Activated CD4-positive, alpha-beta T cell treated with anti-CD3 and anti-CD28 coated beads, Interleukin-2, amount 10 ng/mL, durations not matched to agents 7 days and 5 days (primary cell): ENCODE data around the gene CC2D1A. TPM values are rescaled to one million over a fixed set of nuclear protein-coding genes. Genes with fewer than 3 reads are reported as not detected.
"Not testable (repeated sequence)": the region's sequence is repeated elsewhere in the genome, so short reads cannot be mapped to it uniquely, and the experiment has no call there.

ENCODE experiments used
- CTCF ChIA-PET: fragments of 350-600 bp; sonication (Branson Sonifier 250); formaldehyde crosslinking; loops from one replicate; lab custom pipeline; 2021; ENCODE audit warnings: antibody characterized with exemption; lab: Charles Lee
- POLR2A ChIA-PET: fragments of 350-600 bp; sonication (Branson Sonifier 250); formaldehyde crosslinking; loops from one replicate; lab custom pipeline; 2021; ENCODE audit warnings: antibody characterized with exemption; lab: Charles Lee
- DNase-seq: peaks from one replicate; pipeline ENCODE4 v3.0.0-alpha.2; 2020
- H3K27ac Mint-ChIP-seq: one replicate; pipeline ENCODE4 v1.8.0; 2021; ENCODE audit warnings: mild to moderate bottlenecking, moderate library complexity, mixed read lengths
- H3K27me3 Mint-ChIP-seq: one replicate; pipeline ENCODE4 v1.8.0; 2021; ENCODE audit warnings: mixed read lengths
- H3K36me3 Mint-ChIP-seq: one replicate; pipeline ENCODE4 v1.8.0; 2021; ENCODE audit warnings: low read depth, mixed read lengths
- H3K4me1 Mint-ChIP-seq: one replicate; pipeline ENCODE4 v1.8.0; 2021; ENCODE audit warnings: mixed read lengths
- H3K4me3 Mint-ChIP-seq: one replicate; pipeline ENCODE4 v1.8.0; 2021; ENCODE audit warnings: mild to moderate bottlenecking, moderate library complexity, mixed read lengths
- H3K9me3 Mint-ChIP-seq: one replicate; pipeline ENCODE4 v1.8.0; 2021; ENCODE audit warnings: mixed read lengths
- total RNA-seq, 2 experiments: library from RNA; stranded (reverse); gene quantifications; one replicate each; pipeline ENCODE4 v1.2.3, GENCODE V29; 2021

The CC2D1A gene
- total RNA-seq, 2 experiments from 2014 or later: 36.5 to 39.3 TPM

- DNase-seq: no peak
Observed at GRCh38 chr19:13962699-13963602, 57.0 kb downstream of the CC2D1A start.

DNA sequence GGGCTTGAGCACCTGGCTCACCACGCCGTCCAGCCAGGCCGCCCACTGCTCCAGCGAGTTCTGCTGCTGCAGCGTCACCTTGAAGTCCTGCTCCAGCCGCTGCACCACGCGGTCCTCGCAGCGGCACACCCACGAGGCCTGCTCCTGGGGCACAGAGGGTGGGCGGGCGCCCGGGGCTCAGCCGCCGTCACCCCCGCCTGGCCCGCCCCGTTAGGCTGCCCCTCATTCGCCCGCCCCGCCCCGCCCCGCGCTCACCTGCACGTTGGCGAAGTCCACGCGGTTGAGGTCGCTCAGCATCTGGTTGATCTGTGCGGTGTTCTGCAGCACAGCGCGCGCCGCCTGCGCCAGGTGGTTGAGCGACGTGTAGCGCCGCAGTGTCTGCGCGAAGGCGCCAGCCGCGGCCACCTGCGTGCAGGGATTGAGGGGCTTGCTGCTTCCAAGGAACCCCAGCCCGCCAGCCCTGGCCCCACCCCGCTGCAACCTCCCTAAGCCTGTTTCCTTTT is 57.7 kb downstream of the CC2D1A start:
- H3K27me3 Mint-ChIP-seq: no peaks in the 10 kb centered on the region
- H3K27ac Mint-ChIP-seq: no peak overlapping the region
- ChIA-PET POLR2A (no interaction called here), CTCF (no interaction called here)
- DNase-seq: no peak
- H3K9me3 Mint-ChIP-seq: no peaks in the 10 kb centered on the region
- H3K4me3 Mint-ChIP-seq: no peak overlapping the region
- H3K36me3 Mint-ChIP-seq: peaks cover 18% of the 10 kb centered on the region
- H3K4me1 Mint-ChIP-seq: no peaks in the 10 kb centered on the region

More at GRCh38 chr19:13962699-13963602, 57.0 kb downstream of the CC2D1A start:
- Mint-ChIP-seq H3K4me1 (no peaks in the 10 kb centered on the region), H3K4me3 (no peak overlapping the region), H3K36me3 (peaks cover 19% of the 10 kb centered on the region), H3K27me3 (no peaks in the 10 kb centered on the region), H3K9me3 (no peaks in the 10 kb centered on the region), H3K27ac (no peak overlapping the region)
- ChIA-PET POLR2A (no interaction called here), CTCF (interaction anchor here (0.6 to 1.7 kb wide), 3 partner anchors 11 to 490 kb away, joined by 3 to 4 read pairs (median 3); partner anchors contain the start of gene DCAF15)

DNA sequence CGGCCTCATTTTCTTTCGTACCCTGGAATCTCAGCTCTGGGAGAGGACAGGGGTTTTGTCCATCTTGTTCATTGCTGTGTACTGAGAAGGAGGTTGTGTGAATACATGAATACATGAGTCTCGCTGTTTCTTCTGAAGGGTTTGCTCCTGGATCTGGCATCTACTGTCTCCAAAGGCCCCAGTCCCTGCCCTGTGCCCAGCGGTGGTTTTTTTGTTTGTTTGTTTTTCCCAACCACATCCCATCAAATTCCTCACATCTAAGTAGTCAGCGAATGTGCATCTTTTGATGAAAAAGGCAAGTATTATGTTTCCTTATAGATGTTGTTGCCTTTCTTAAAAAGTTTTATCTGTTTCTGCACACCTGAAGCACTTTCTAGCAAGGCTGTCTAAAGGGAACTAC is 58.8 kb downstream of the CC2D1A start:
- H3K27ac Mint-ChIP-seq: peak overlapping the region; percentile 54
- POLR2A ChIA-PET: no interaction called here
- CTCF ChIA-PET: interaction anchor here (1.0 kb wide), 1 partner anchor 9 kb away, joined by 4 read pairs; no protein-coding TSS in a partner anchor

DNA sequence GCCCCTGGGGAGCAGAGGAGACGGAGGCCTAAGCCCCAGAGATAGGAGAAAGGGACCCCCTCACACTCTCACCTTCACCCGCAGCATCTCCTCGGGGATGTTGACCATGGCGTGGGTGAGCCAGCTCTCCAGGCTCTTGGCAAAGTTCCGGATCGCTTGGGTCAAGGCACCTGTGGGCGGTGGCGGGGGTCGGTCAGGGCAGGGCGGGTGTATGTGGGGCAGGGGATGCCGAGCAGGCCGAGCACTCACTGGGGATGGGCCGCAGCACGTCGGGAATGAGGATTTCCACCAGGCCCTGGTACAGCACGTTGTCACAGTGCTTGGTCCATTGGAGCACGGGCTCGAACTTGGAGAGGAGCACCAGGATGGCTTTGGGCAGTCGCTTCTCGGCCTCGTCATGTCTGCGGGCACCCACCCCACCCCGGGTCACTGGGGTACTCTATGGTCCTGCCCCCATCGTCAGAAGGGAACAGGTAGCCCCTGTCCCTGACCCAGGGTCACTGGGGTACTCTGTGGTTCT is 59.4 kb downstream of the CC2D1A start:
- no peaks in the 10 kb centered on the region for H3K4me1 Mint-ChIP-seq
- H3K36me3 Mint-ChIP-seq: peaks cover 17% of the 10 kb centered on the region
- DNase-seq: no peak
- H3K27ac Mint-ChIP-seq: no peak overlapping the region
- POLR2A ChIA-PET: no interaction called here
- H3K9me3 Mint-ChIP-seq: no peaks in the 10 kb centered on the region
- no peak overlapping the region for H3K4me3 Mint-ChIP-seq
- CTCF ChIA-PET: interaction anchor here (0.6 kb wide), 1 partner anchor 23 kb away, joined by 4 read pairs; no protein-coding TSS in a partner anchor
- no peaks in the 10 kb centered on the region for H3K27me3 Mint-ChIP-seq

More for the DNA sequence above, 58.8 kb downstream of the CC2D1A start:
- no peaks in the 10 kb centered on the region for H3K4me1 Mint-ChIP-seq
- H3K27me3 Mint-ChIP-seq: no peaks in the 10 kb centered on the region
- no peaks in the 10 kb centered on the region for H3K9me3 Mint-ChIP-seq
- no peak overlapping the region for H3K4me3 Mint-ChIP-seq
- no peak for DNase-seq
- H3K36me3 Mint-ChIP-seq: peaks cover 19% of the 10 kb centered on the region

GRCh38 chr19:13965926-13966683 is 60.1 kb downstream of the CC2D1A start:
- H3K9me3 Mint-ChIP-seq: no peaks in the 10 kb centered on the region
- no peak for DNase-seq
- no peak overlapping the region for H3K27ac Mint-ChIP-seq
- no peaks in the 10 kb centered on the region for H3K27me3 Mint-ChIP-seq
- ChIA-PET CTCF (interaction anchor here (0.6 kb wide), 1 partner anchor 23 kb away, joined by 4 read pairs; no protein-coding TSS in a partner anchor), POLR2A (no interaction called here)
- no peak overlapping the region for H3K4me3 Mint-ChIP-seq
- H3K36me3 Mint-ChIP-seq: peaks cover 15% of the 10 kb centered on the region
- H3K4me1 Mint-ChIP-seq: no peaks in the 10 kb centered on the region

GRCh38 chr19:13966684-13967128 is 60.7 kb downstream of the CC2D1A start:
- no peaks in the 10 kb centered on the region for H3K27me3 Mint-ChIP-seq
- H3K36me3 Mint-ChIP-seq: peaks cover 10% of the 10 kb centered on the region
- H3K4me1 Mint-ChIP-seq: no peaks in the 10 kb centered on the region
- no peak for DNase-seq
- H3K27ac Mint-ChIP-seq: no peak overlapping the region
- ChIA-PET CTCF (no interaction called here), POLR2A (no interaction called here)
- no peaks in the 10 kb centered on the region for H3K9me3 Mint-ChIP-seq
- no peak overlapping the region for H3K4me3 Mint-ChIP-seq

DNA sequence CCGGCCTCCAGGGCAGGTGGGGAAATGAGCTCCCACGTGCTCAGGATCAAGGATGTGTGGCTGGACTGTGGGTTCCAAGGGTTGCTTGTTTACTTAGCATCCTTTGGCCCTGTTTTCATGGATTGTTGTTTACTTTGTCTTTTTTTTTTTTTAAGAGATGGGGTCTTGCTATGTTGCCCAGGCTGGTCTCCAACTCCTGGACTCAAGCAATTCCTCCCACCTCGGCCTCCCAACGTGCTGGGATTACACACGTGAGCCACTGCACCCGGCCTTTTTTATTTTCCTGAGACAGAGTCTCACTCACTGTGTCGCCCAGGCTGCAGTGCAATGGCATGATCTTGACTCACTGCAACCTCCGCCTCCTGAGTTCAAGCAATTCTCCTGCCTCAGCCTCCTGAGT is 61.2 kb downstream of the CC2D1A start:
- POLR2A ChIA-PET, H3K9me3 Mint-ChIP-seq, H3K4me1 Mint-ChIP-seq, DNase-seq, H3K27me3 Mint-ChIP-seq, H3K4me3 Mint-ChIP-seq, H3K36me3 Mint-ChIP-seq, H3K27ac Mint-ChIP-seq, CTCF ChIA-PET: not testable (repeated sequence)

DNA sequence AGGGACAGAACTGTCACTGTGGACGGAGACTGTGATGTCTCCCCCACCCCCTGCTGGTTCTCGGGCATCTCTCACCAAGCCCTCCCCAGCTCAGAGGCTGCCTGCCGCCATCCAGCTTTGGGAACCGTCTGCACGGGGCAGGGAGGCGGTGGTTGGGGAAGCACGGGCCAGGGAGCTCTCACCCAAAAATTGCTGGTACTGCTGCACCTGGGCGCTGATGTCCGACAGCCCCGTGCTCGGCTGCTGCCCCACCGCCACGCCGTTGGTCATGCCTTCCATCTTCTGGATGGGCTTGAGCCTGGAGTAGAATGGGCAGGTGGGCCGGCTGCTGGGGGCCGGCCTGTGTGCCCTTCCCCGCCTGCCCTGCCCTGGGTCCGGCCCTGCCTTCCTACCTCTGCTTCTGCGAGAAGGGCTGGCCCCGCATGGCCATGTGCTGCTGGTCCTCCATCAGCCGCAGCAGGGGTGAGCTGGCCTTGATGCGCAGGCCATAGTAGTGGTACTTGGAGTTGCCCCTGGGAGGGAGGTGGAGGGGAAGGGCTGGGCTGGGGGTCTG is 62.5 kb downstream of the CC2D1A start:
- ChIA-PET POLR2A (no interaction called here), CTCF (no interaction called here)

GRCh38 chr19:13968999-13969398 is 63.0 kb downstream of the CC2D1A start:
- Mint-ChIP-seq H3K4me1 (peaks cover 4% of the 10 kb centered on the region), H3K27ac (no peak overlapping the region), H3K9me3 (no peaks in the 10 kb centered on the region), H3K4me3 (no peak overlapping the region), H3K36me3 (peaks cover 14% of the 10 kb centered on the region), H3K27me3 (no peaks in the 10 kb centered on the region)
- ChIA-PET CTCF (interaction anchor here (0.5 kb wide), 1 partner anchor 81 kb away, joined by 4 read pairs; no protein-coding TSS in a partner anchor), POLR2A (no interaction called here)
- DNase-seq: no peak

More for the DNA sequence above, 62.5 kb downstream of the CC2D1A start:
- Mint-ChIP-seq H3K4me3 (no peak overlapping the region), H3K27me3 (no peaks in the 10 kb centered on the region), H3K36me3 (peaks cover 13% of the 10 kb centered on the region), H3K27ac (no peak overlapping the region), H3K9me3 (no peaks in the 10 kb centered on the region), H3K4me1 (peaks cover under 1% of the 10 kb centered on the region)
- DNase-seq: no peak

- no peak for DNase-seq
- CTCF ChIA-PET: interaction anchor here (1.1 to 1.4 kb wide), 2 partner anchors 9 kb away, joined by 4 to 5 read pairs; no protein-coding TSS in a partner anchor
- Mint-ChIP-seq H3K36me3 (peaks cover 17% of the 10 kb centered on the region), H3K27me3 (no peaks in the 10 kb centered on the region), H3K4me3 (no peak overlapping the region), H3K27ac (no peak overlapping the region), H3K4me1 (peaks cover 10% of the 10 kb centered on the region), H3K9me3 (no peaks in the 10 kb centered on the region)
- POLR2A ChIA-PET: no interaction called here
Observed at GRCh38 chr19:13969897-13970296, 63.9 kb downstream of the CC2D1A start.

- H3K4me3 Mint-ChIP-seq, POLR2A ChIA-PET, H3K27me3 Mint-ChIP-seq, DNase-seq, H3K27ac Mint-ChIP-seq, H3K9me3 Mint-ChIP-seq: not testable (repeated sequence)
- H3K4me1 Mint-ChIP-seq: peaks cover 10% of the 10 kb centered on the region
- CTCF ChIA-PET: interaction anchor here (0.5 to 0.7 kb wide), 2 partner anchors 16 to 53 kb away, joined by 3 to 4 read pairs; no protein-coding TSS in a partner anchor
- H3K36me3 Mint-ChIP-seq: peaks cover 14% of the 10 kb centered on the region
Observed at GRCh38 chr19:13971868-13972267, 65.9 kb downstream of the CC2D1A start.
